ENCODE results near the gene MYO3B. TPM values are rescaled to one million over a fixed set of nuclear protein-coding genes. Genes with fewer than 3 reads are reported as not detected.
"Not testable (repeated sequence)": the region's sequence is repeated elsewhere in the genome, so short reads cannot be mapped to it uniquely, and the experiment has no call there.

MYO3B gene
- total RNA-seq, 1 donor from 2014 or later, result not detected

DNA sequence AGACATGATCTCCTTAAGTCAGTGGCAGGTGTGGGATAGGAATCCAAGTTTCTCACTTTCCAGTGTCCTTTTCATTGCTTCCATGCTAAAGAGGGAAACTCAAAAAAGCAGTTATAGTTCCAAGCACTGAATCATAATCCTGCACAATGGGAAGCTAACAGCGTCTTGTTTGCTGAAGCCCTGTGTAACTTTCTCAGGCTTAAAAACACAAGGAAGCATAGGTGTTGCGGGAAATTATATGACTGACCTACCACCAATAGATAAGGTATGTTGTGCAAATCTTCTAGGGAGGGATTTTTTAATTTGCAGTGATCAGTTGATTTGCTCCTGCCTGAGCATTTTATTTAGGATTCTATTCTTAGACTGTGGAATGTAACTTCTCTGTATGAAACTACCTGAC lies 250.9 kb downstream of the MYO3B start:
- DNase-seq (ENCODE audit: low spot score), result no peak

DNA sequence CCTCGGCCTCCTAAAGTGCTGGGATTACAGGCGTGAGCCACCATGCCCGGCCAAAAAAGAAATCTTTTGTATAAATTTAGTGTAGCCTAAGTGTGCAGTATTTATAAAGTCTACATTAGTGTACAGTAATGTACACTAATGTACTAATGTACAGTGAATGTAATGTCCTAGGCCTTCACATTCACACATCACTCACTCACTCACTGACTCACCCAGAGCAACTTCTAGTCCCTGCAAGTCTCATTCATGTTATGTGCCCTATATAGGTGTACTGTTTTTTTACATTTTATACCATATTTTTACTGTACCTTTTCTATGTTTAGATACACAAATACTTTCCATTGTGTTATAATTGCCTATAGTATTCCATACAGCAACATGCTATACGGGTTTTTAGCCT lies 254.9 kb downstream of the MYO3B start:
- H3K36me3 Mint-ChIP-seq (ENCODE audit: low read depth), result no peaks in the 10 kb centered on the region
- H3K27me3 Mint-ChIP-seq (ENCODE audit: low read depth), result peaks cover 50% of the 10 kb centered on the region
- DNase-seq (ENCODE audit: low spot score), result no peak
- H3K4me1 Mint-ChIP-seq (ENCODE audit: low read depth), result no peaks in the 10 kb centered on the region
- TF ChIP-seq, protein P1, sequence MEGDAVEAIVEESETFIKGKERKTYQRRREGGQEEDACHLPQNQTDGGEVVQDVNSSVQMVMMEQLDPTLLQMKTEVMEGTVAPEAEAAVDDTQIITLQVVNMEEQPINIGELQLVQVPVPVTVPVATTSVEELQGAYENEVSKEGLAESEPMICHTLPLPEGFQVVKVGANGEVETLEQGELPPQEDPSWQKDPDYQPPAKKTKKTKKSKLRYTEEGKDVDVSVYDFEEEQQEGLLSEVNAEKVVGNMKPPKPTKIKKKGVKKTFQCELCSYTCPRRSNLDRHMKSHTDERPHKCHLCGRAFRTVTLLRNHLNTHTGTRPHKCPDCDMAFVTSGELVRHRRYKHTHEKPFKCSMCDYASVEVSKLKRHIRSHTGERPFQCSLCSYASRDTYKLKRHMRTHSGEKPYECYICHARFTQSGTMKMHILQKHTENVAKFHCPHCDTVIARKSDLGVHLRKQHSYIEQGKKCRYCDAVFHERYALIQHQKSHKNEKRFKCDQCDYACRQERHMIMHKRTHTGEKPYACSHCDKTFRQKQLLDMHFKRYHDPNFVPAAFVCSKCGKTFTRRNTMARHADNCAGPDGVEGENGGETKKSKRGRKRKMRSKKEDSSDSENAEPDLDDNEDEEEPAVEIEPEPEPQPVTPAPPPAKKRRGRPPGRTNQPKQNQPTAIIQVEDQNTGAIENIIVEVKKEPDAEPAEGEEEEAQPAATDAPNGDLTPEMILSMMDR (IDR thresholded peaks at IDR 0.05), result no peak
- H3K27ac Mint-ChIP-seq (ENCODE audit: unreplicated experiment), result no peak overlapping the region
- no peak overlapping the region for H3K4me3 Mint-ChIP-seq (ENCODE audit: unreplicated experiment)
- no peaks in the 10 kb centered on the region for H3K9me3 Mint-ChIP-seq (ENCODE audit: low read depth)

More for the DNA sequence above, 250.9 kb downstream of the MYO3B start:
- Mint-ChIP-seq H3K4me1 (ENCODE audit: low read depth) (no peaks in the 10 kb centered on the region), H3K36me3 (ENCODE audit: low read depth) (no peaks in the 10 kb centered on the region), H3K27ac (ENCODE audit: unreplicated experiment) (no peak overlapping the region), H3K4me3 (ENCODE audit: unreplicated experiment) (no peak overlapping the region), H3K27me3 (ENCODE audit: low read depth) (peaks cover 27% of the 10 kb centered on the region), H3K9me3 (ENCODE audit: low read depth) (no peaks in the 10 kb centered on the region)
- TF ChIP-seq, protein P1 (IDR thresholded peaks at IDR 0.05), result no peak

DNA sequence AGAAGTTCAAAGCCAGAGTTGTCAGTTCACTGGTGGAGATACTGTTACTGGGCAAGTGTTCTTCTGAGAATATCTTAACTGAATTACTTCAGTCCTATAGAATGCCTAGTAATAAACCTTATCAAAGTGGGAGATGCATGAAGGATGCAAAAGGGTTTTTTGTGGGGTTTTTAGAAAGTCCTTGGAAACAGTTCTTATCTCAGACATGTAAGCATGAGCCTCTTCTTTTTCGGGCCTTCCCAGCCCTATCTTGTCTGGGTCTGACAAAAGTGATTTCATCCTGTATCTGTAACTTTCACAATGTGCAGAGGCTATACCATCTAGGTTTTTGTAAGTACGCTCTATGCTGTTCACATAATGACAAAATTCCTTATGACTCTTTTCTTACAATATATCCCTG lies 255.5 kb downstream of the MYO3B start:
- DNase-seq (ENCODE audit: low spot score), result no peak
- H3K9me3 Mint-ChIP-seq (ENCODE audit: low read depth), result no peaks in the 10 kb centered on the region
- TF ChIP-seq, protein P1 (IDR thresholded peaks at IDR 0.05), result no peak
- H3K4me3 Mint-ChIP-seq (ENCODE audit: unreplicated experiment), result no peak overlapping the region
- H3K4me1 Mint-ChIP-seq (ENCODE audit: low read depth), result no peaks in the 10 kb centered on the region
- no peak overlapping the region for H3K27ac Mint-ChIP-seq (ENCODE audit: unreplicated experiment)
- H3K27me3 Mint-ChIP-seq (ENCODE audit: low read depth), result peaks cover 44% of the 10 kb centered on the region
- no peaks in the 10 kb centered on the region for H3K36me3 Mint-ChIP-seq (ENCODE audit: low read depth)

DNA sequence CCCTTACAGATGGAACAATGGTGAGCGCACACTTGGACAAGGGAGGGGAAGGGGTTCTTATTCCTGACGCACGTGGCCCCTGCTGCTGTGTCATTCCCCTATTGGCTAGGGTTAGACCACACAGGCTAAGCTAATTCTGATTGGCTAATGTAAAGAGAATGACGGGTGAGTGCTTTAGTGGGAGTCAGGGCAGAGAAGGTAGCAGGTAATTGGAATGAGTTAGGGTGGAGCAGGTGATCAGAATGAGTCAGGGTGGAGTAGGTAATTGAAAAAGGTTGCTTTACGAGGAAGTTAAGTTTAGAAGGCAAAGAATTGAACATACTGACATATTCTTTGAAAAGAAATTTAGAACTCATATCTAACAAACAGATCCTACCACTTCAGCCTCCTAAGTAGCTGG lies 256.4 kb downstream of the MYO3B start:
- H3K27me3 Mint-ChIP-seq (ENCODE audit: low read depth), result peaks cover 42% of the 10 kb centered on the region
- not testable (repeated sequence) for H3K27ac Mint-ChIP-seq (ENCODE audit: unreplicated experiment); H3K36me3 Mint-ChIP-seq (ENCODE audit: low read depth); H3K4me1 Mint-ChIP-seq (ENCODE audit: low read depth); H3K4me3 Mint-ChIP-seq (ENCODE audit: unreplicated experiment); DNase-seq (ENCODE audit: low spot score); H3K9me3 Mint-ChIP-seq (ENCODE audit: low read depth)

DNA sequence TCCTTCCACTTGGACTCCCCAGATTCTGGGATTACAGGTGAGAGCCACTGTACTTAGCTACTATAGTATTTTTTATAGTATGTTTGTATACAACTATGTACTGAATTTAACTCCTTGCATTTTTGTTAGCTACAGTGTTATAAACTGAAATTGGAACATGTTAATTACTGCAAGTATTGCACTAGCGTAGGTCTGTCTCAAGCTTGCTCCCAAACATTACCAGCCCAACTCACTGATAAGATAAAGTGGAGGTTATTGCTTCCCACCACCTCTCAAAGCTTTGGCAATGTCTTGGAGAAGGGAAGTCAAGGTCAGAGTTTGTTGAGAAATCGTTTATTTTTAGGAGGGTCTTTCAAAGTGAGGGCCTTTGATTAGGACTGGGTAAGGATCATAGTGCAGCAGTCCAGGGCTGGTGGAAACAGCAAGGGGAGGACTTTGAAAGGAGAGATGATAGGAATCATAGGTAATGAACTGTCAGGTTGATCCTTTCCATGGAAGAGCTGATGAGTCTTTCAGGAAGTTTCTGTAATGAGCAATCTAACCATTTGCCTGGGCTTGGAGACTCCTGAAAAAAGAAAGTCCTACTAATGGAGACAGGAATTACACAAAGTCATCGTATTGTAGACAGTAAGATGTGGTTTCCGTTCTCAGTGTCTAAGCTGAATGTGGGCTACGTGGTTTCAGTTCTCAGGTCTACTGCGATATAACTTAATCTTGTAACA lies 257.1 kb downstream of the MYO3B start:
- Mint-ChIP-seq H3K9me3 (ENCODE audit: low read depth) (no peaks in the 10 kb centered on the region), H3K27ac (ENCODE audit: unreplicated experiment) (no peak overlapping the region), H3K27me3 (ENCODE audit: low read depth) (peaks cover 40% of the 10 kb centered on the region), H3K4me1 (ENCODE audit: low read depth) (no peaks in the 10 kb centered on the region), H3K4me3 (ENCODE audit: unreplicated experiment) (no peak overlapping the region), H3K36me3 (ENCODE audit: low read depth) (no peaks in the 10 kb centered on the region)
- TF ChIP-seq, protein P1 (IDR thresholded peaks at IDR 0.05), result no peak
- no peak for DNase-seq (ENCODE audit: low spot score)

All from chondrocyte (in vitro differentiated cells).